Activated CD4-positive, alpha-beta T cell treated with anti-CD3 and anti-CD28 coated beads, Interleukin-2, amount 50 U/mL, for 48 hours (primary cell): ENCODE data around the gene USP34.
"Not testable (repeated sequence)": the region's sequence is repeated elsewhere in the genome, so short reads cannot be mapped to it uniquely, and the experiment has no call there.

ENCODE experiments used
- DNase-seq, 2 experiments: peaks; one replicate each; pipeline ENCODE4 v3.0.0-alpha.2; 2020

Gene USP34

GRCh38 chr2:61420991-61421544 is 49.8 kb downstream of the USP34 start:
- DNase-seq: no peak

GRCh38 chr2:61419570-61419969 is 51.3 kb downstream of the USP34 start:
- DNase-seq: no peak

GRCh38 chr2:61419129-61419528 is 51.8 kb downstream of the USP34 start:
- DNase-seq: peak; percentile 12 to 16

- no peak for DNase-seq
Observed at GRCh38 chr2:61416871-61417645, 53.8 kb downstream of the USP34 start.

GRCh38 chr2:61415265-61415664 is 55.6 kb downstream of the USP34 start:
- DNase-seq: no peak

DNA sequence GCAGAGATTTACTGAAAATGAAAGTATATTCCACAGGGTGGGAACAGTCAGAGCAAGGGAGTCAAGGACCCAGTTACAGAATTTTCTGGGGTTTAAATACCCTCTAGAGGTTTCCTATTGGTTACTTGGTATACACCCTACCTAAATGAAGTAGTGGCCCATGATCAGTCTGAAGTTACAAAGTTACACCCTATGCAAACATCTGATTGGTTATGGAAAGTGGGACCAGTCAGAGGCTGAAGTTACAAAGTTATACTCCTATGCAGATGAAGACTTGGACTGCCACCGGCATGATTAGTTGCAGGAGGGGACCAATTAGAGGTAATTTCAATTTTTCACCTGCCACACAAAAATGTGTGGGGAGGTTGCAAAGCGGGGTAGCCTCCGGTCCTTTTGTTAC is 56.2 kb downstream of the USP34 start:
- no peak for DNase-seq

GRCh38 chr2:61411109-61411508 is 59.8 kb downstream of the USP34 start:
- no peak for DNase-seq

DNA sequence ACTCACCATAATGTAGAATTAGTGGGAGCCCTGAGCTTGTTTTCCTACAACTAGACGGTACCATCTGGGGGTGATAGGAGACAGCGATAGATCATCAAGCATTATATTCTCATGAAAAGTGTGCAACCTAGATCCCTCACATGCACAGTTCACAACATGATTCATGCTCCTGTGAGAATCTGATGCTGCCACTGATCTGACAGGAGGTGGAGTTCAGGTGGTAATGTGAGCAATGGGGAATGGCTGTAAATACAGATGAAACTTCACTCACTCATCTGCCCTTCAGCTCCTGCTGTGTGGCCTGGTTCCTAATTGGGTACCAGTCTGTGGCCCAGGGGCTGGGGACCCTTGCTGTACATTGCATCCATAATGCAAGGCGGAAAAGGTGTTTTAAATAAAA is 60.7 kb downstream of the USP34 start:
- DNase-seq: no peak

GRCh38 chr2:61405813-61406212 is 65.1 kb downstream of the USP34 start:
- DNase-seq: no peak

GRCh38 chr2:61404438-61404837 is 66.4 kb downstream of the USP34 start:
- DNase-seq: no peak

- no peak for DNase-seq
Observed at GRCh38 chr2:61398413-61398812, 72.5 kb downstream of the USP34 start.

DNA sequence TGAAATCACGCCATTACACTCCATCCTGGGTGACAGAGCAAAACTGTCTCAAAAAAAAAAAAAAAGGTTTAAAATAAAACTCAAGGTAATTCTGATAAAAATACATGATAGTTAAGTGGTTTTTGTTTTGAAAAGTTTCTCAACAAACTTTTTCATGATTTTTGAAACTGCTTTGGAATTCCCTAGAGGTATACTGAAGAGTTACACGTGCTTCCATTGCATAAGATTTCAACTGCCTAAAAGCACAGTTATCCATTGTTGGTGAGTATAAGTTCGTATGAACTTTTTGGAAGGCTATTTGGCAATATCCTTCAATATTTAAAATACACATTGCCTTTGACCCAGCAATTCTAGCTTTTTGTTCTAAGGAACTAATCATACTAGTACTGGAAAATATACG is 74.9 kb downstream of the USP34 start:
- no peak for DNase-seq

- not testable (repeated sequence) for DNase-seq
Observed at GRCh38 chr2:61387588-61387987, 83.3 kb downstream of the USP34 start.

GRCh38 chr2:61380882-61381197 is 90.0 kb downstream of the USP34 start:
- DNase-seq: not testable (repeated sequence)

DNA sequence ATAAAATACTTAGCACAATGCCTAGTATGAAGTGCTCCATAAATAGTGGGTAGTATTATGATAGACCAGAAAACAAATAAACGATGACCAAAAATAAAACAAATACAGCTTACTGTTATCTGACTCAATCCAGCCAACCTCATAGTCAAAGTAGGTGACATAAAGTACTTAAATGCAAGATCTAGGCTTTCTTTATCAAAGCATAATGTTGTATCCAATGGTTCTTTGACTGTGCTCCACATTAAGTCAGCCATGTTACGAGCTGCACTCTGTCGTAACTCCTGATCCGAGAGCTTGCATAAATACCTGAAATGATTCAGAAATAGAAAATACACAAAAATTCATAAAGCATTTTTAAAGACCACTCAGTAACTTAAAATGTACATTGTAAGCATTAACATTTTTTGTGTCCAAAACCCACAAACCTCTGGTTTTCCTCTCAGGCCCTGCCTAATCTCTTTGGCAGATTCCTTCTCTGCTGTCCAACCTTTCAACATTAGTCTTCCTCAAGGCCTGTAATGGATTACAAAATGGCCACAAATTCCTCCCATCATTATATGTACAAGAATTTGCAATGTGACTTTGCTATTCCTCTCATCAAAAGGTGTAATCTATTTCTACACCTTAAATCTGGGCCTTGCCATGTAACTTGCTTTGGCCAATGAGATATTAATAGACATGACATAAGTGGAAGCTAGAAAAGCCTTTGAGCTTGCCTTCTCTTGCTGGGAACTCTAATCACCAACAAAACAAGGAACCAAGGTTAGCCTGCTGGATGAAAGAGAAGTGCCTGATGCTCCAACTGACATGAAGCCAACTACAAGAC is 90.6 kb downstream of the USP34 start:
- no peak for DNase-seq

GRCh38 chr2:61379521-61379920 is 91.4 kb downstream of the USP34 start:
- DNase-seq: no peak

DNA sequence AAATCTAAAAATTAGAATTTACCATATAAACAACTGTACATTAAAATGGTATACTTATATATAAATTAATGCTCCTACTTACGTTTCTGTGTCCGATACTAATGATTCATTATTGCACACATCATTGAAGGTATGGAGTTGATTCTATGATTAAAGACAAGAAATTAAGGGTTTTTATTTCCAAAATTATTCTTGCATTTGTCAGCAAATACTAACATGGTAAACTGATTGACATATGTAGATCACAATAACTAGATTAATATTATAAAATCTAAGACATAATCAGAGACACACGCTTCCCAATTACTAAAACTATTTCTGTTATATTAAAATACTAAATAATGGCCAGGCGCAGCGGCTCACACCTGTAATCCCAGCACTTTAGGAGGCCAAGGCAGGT is 92.6 kb downstream of the USP34 start:
- no peak for DNase-seq

GRCh38 chr2:61377046-61377445 is 93.8 kb downstream of the USP34 start:
- no peak for DNase-seq

GRCh38 chr2:61376211-61376610 is 94.7 kb downstream of the USP34 start:
- no peak for DNase-seq

DNA sequence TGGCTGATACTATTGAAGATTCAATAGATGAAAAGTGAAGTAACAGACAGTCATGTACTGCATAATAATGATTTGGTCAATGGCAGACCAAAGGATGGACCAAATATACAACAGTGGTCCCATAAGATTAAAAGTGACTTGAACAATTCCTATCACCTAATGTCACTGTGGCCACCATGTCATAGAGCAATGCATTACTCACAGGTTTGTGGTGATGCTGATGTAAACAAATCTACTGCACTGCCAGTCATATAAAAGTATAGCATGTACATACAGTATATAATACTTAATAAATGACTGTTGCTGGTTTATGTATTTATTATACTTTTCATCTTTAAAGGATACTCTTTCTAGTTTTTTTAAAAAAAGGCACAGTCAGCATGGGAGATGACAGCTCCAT is 99.9 kb downstream of the USP34 start:
- no peak for DNase-seq

- peak; percentile 18 to 32 for DNase-seq
Observed at GRCh38 chr2:61368687-61369665, 101.9 kb downstream of the USP34 start.

DNA sequence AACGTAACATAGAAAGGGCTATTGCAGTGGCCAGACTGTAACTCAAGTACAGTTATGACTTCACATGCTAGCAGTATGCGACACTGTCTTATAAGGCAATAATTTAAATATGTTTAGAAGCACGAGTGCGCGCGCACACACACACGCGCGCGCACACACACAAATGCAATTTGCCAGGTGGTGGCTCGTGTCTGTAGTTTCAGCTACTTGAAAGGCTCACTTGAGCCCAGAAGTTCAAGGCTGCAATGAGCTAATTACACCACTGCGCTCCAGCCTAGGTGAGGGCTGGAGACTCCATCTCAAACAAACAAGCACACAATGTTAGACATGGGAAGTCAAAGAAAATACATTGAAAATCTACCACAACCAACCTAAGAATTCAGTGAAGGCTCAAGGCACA is 103.7 kb downstream of the USP34 start:
- no peak for DNase-seq

DNA sequence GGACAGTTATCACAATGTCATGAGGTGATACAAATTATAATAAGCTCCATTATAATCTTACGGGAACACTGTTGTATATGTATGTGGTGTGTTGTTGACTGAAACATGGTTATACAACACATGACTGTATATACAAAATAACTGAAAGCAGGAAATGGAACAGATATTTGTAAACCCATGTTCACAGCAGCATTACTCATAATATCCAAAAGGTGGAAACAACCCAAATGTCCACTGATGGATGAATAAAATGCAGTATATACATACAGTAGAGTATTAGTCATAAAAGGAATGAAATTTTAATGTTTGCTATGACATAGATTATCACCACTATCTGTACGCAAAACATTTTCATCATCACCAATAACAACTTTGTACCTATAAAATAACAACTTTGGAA is 107.3 kb downstream of the USP34 start:
- no peak for DNase-seq
